CD4-positive, alpha-beta T cell treated with Interleukin-12 subunit alpha and Interleukin-12 subunit beta, for 1 hour (primary cell): ENCODE measurements around the gene AGR3.

Experiments
- DNase-seq: peaks from one replicate; pipeline ENCODE4 v3.0.0-alpha.2; 2020

AGR3 gene

DNA sequence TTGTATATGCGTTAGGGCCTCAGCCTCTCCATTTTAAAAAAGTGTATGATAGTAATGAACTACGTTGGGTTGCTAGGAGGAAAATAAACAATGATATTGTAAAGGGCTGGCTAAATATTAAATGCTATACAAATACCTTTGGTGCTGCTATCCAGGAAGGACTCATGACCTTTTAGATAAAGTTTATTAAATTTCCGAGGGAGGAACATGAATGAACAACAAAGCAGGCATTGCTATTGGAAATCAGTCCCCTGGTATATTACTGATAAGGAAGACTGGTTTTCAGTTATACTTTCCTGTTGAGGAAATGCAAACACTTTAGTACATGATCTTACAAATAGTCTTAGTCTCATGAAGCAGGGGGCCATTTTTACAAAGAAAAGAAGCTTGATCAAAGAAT is 59.8 kb downstream of the AGR3 start:
- no peak for DNase-seq

DNA sequence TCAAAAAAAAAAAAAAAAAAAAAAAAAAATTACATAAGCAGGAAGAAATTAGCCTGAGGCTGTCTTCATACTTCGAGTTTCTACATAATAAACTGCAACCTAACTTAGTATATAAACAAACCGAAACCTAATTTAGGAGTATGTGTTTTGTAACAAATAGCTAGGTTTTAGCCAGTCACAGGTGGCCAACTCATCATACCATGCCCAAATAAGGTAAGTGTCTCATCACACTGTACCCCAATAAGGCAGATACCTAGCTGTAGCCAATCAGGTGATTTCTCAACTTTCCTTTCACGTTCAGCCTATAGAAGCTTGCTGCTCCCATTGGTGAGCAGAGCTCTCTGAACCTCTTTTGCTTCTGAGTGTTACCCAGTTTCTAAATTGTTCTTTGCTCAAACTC is 63.1 kb downstream of the AGR3 start:
- no peak for DNase-seq

DNA sequence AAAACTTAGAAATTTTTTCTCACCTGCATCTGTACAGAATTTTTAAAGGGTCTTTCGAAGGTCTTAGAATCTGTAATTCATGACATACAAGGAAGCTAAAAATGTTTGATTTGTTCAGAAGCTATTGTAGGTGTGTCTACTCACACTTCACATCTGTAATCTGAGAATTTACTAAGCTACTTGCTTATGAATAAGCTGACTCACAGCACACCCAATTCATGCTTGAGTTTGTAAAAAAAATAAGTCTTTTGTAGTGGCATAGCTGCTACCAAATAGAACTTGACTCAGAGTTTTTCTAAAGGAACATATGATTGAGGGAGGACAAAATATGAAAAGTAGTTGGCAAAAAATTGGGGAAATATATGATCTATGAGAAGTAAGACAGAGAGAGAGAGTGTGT is 64.2 kb downstream of the AGR3 start:
- no peak for DNase-seq

DNA sequence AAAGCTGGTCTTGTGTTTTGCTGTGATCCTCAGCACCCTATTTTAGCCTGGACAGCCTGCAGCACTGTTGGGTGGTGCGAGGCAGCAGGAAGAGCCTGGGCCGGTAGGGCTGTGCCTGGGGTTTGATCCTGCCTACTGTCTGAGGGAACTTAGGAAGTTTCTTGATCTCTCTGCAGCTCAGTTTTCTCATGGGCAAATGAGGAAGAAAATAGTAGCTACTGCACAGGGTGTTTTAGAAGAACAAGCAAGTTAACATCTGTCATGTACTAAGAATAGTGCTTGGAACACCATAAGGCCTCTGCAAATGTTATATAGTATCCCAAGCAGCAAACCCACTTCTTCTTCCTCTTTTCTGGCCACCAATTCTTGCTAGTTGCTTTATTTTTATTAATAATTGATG is 65.0 kb downstream of the AGR3 start:
- DNase-seq = no peak

DNA sequence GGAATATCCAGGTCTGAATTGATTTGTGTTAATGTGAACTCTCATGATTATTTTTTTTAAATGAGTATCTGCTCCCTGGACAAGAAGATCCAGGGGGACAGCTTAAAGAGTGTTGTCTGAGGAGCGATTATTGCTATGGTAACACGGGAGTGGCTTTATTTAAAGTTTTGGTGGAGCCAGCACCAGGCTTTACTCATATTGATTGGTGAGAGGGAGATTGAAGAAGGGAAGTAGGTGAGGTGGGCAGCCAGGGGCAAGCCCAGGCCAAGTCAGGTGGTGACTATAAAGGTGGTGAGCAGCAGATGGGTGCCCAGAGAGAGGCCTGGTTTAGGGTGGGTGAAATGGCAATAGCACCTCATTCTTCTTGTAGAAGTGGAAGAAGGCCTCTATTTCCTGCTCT is 66.8 kb downstream of the AGR3 start:
- DNase-seq = no peak

DNA sequence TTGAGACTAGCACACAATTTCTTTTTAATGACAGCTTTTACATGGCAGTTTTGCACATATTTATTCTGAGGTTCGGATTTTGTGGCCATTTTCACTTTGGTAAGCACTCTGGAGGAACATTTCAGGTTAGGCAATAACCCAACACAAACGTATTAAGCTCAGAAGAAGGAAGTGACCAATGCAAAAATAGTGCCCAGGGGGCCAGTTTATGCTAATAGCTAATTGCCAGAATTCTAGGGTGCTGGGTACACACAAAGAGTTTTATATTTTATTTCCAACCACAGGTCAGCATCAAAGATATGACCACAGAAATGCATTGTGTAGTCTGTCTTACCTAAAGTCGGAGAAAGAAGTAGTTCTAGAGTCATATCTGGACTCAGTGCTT is 68.6 kb downstream of the AGR3 start:
- no peak for DNase-seq

DNA sequence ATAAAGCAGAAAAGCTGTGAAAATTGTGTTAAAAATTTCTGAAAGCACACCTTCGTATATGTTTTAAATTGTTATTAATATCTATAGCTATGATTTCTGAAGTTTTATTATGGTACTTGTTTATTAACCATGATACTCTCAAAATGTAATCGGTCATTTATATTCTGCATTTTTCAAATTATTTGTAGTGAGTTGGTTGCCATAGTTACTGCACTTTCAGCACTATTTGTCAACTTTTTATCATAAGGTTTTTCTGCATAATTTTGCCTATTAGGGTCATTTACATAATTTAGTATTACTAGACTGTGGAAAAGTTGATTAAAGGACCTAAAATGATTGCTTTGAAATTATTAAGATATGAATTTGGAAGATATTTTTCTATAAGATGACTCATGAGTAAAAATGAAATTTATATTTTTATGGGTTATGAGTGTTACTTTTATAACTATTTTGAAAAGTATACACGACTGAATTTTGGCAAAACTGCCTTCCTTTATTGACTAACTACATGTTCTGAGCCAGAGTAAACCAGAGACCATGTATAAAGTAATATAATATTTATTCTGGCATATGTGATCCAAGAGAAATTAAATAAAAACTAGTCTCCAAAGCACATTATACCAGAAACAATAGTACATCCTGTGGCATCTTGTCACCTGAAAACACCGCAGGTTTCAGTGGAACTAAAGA is 69.1 kb downstream of the AGR3 start:
- no peak for DNase-seq

DNA sequence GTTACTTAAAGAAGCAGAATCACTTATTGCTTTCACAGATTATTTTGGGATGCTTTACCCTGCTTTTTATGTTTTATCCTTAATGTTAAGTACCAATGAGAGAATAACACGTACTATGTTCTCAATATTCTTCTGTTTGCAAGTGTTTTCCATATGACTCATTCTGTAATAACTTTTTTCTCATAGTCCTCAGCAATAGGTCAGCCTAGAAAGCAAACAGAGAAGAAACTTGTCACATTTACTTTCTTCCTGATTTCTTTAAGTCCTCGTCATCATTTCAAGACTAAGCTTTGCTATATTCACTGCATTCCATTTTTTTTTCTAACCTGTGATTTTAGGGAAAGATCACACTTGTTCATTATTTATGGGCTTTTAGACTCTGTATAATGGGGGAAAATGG is 70.2 kb downstream of the AGR3 start:
- no peak for DNase-seq

DNA sequence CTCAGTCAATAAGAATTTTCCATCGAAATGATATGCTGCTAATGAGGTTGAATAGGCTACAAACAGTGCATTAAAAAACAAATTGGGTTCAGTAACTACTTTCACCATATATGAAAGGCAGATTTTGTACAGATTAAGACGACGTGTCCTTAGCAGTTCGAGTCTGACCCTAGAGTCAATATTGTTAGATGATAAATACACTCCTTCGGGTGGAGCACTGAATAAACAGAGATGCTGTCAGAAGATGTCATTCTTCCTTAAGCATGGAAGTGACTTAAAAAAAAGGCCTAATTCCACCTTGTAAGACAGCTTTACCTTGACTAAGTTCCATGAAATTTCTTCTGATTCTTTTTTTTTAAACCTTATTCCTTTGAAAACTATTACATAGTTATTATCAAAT is 71.2 kb downstream of the AGR3 start:
- DNase-seq = no peak

DNA sequence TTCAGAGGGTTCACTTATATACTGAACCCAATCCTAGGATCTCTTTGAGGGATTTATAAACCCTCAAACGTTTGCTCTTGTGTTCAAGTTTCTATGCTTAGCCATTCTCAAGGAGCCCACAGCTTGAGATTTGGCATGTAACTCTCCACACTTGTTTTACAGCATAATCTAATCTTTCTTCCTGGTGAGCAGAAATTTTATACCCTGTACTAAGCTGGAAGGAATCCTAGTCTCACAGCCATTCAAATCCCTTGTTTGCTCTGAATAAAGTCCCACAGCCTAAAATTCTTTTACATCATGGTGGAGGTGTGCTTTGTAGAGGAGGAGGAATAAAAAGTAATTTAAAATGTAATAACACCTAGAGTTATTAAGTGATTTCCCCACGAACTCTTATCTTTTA is 71.7 kb downstream of the AGR3 start:
- no peak for DNase-seq
